ENCODE measurements around the gene SPTLC1. TPM values are rescaled to one million over a fixed set of nuclear protein-coding genes. Genes with fewer than 3 reads are reported as not detected.

Gene SPTLC1
- polyA plus RNA-seq, 1 donor from 2014 or later: 74.8 TPM

GRCh38 chr9:92097997-92098482, 17.2 kb downstream of the SPTLC1 start:
- Histone ChIP-seq H4K20me1 (ENCODE audit: insufficient read depth) (no peaks in the 10 kb centered on the region), H3K4me2 (ENCODE audit: low read length) (no peak overlapping the region), H3K36me3 (ENCODE audit: insufficient read depth, low read length) (no peaks in the 10 kb centered on the region), H3F3A (ENCODE audit: insufficient read depth, low read length, poor library complexity, severe bottlenecking) (no peaks in the 10 kb centered on the region), H2AFZ (ENCODE audit: low read depth, low read length) (no peak overlapping the region), H3K4me3 (ENCODE audit: low read length) (no peak overlapping the region), H3K27ac (ENCODE audit: low read length) (no peak overlapping the region), H3K9ac (ENCODE audit: low read length) (no peak overlapping the region), H3K79me2 (replicated peaks; ENCODE audit: insufficient read depth, low read length) (no peaks in the 10 kb centered on the region), H3K27me3 (ENCODE audit: insufficient read depth, low read depth, low read length) (no peaks in the 10 kb centered on the region), H3K9me3 (ENCODE audit: low read length) (no peaks in the 10 kb centered on the region), H3K9me2 (ENCODE audit: insufficient read depth, low read length) (no peaks in the 10 kb centered on the region)
- TF ChIP-seq REST (IDR thresholded peaks at IDR 0.05; ENCODE audit: borderline replicate concordance) (no peak), EP300 (conservative IDR thresholded peaks at IDR 0.05; ENCODE audit: poor library complexity, severe bottlenecking) (no peak), EZH2 (IDR thresholded peaks at IDR 0.05; ENCODE audit: borderline replicate concordance, insufficient read depth, low read length, poor library complexity, severe bottlenecking) (no peak)

- no peaks in the 10 kb centered on the region for H3K79me2 ChIP-seq (replicated peaks; ENCODE audit: insufficient read depth, low read length)
- H3K9me2 ChIP-seq (ENCODE audit: insufficient read depth, low read length): no peaks in the 10 kb centered on the region
- no peak for TF ChIP-seq CTCF (IDR thresholded peaks at IDR 0.05; ENCODE audit: poor library complexity, severe bottlenecking)
- no peak for TF ChIP-seq RAD21 (conservative IDR thresholded peaks at IDR 0.05)
- TF ChIP-seq TAF1 (IDR thresholded peaks at IDR 0.05; ENCODE audit: low read depth): no peak
- no peak for TF ChIP-seq MXI1 (conservative IDR thresholded peaks at IDR 0.05; ENCODE audit: poor library complexity, severe bottlenecking)
- TF ChIP-seq EP300 (conservative IDR thresholded peaks at IDR 0.05; ENCODE audit: poor library complexity, severe bottlenecking): no peak
- no peak for TF ChIP-seq REST (IDR thresholded peaks at IDR 0.05; ENCODE audit: borderline replicate concordance)
- no peak for TF ChIP-seq POLR2AphosphoS5 (IDR thresholded peaks at IDR 0.05)
- no peak for TF ChIP-seq EZH2 (IDR thresholded peaks at IDR 0.05; ENCODE audit: borderline replicate concordance, insufficient read depth, low read length, poor library complexity, severe bottlenecking)
- no peak for TF ChIP-seq SMC3 (conservative IDR thresholded peaks at IDR 0.05; ENCODE audit: poor library complexity)
- H3K4me2 ChIP-seq (ENCODE audit: low read length): no peak overlapping the region
- H3K9ac ChIP-seq (ENCODE audit: low read length): no peak overlapping the region
- no peaks in the 10 kb centered on the region for H4K20me1 ChIP-seq (ENCODE audit: insufficient read depth)
- H3K4me3 ChIP-seq (ENCODE audit: low read length): no peak overlapping the region
- no peaks in the 10 kb centered on the region for H3K9me3 ChIP-seq (ENCODE audit: low read length)
- H3K27me3 ChIP-seq (ENCODE audit: insufficient read depth, low read depth, low read length): no peaks in the 10 kb centered on the region
- H3F3A ChIP-seq (ENCODE audit: insufficient read depth, low read length, poor library complexity, severe bottlenecking): no peaks in the 10 kb centered on the region
- H3K27ac ChIP-seq (ENCODE audit: low read length): no peak overlapping the region
- no peaks in the 10 kb centered on the region for H3K36me3 ChIP-seq (ENCODE audit: insufficient read depth, low read length)
- H2AFZ ChIP-seq (ENCODE audit: low read depth, low read length): no peak overlapping the region
These were observed 20.0 kb downstream of the SPTLC1 start for GRCh38 chr9:92095236-92095635.
